NT2/D1 (cell line): ENCODE measurements around the gene ACSL1.

Source experiments
- DNase-seq: peaks from one replicate; pipeline ENCODE4 v3.0.0-alpha.2; 2011; ENCODE audit warnings: low read depth, low spot score
- H3K27me3 ChIP-seq: 2 replicates; pipeline ENCODE4 v1.6.0; 2011; ENCODE audit warnings: mild to moderate bottlenecking; ENCODE audit not compliant: insufficient read length, insufficient read depth
- H3K36me3 ChIP-seq: 2 replicates; pipeline ENCODE4 v1.6.1; 2011; ENCODE audit warnings: mild to moderate bottlenecking, low read length, mixed read lengths; ENCODE audit not compliant: insufficient read depth, insufficient read length
- H3K4me1 ChIP-seq: 2 replicates; pipeline ENCODE4 v1.5.1; 2011; ENCODE audit not compliant: insufficient read depth, insufficient read length
- H3K4me3 ChIP-seq: 2 replicates; pipeline ENCODE4 v1.5.1; 2011; ENCODE audit warnings: low read depth; ENCODE audit not compliant: insufficient read length
- H3K9ac ChIP-seq: 2 replicates; pipeline ENCODE4 v1.6.0; 2011; ENCODE audit warnings: low read depth; ENCODE audit not compliant: insufficient read length
- H3K9me3 ChIP-seq: 2 replicates; pipeline ENCODE4 v1.5.1; 2011; ENCODE audit warnings: mild to moderate bottlenecking, low read length; ENCODE audit not compliant: insufficient read depth
- SUZ12 ChIP-seq: IDR thresholded peaks from 2 replicates; pipeline ENCODE4 v1.6.1; 2011; ENCODE audit not compliant: insufficient read length, insufficient read depth; ENCODE audit errors: extremely low read depth
- YY1 ChIP-seq: IDR thresholded peaks from 2 replicates; pipeline ENCODE4 v1.6.1; 2011; ENCODE audit not compliant: insufficient read length, insufficient read depth
- ZNF274 ChIP-seq: IDR thresholded peaks from 2 replicates; pipeline ENCODE4 v1.6.1; 2011; ENCODE audit warnings: mild to moderate bottlenecking, low read depth, low read length

The ACSL1 gene

GRCh38 chr4:184807797-184808712 lies 17.7 kb downstream of the ACSL1 start:
- H3K36me3 ChIP-seq, result no peaks in the 10 kb centered on the region
- H3K9ac ChIP-seq, result no peak overlapping the region
- no peaks in the 10 kb centered on the region for H3K9me3 ChIP-seq
- TF ChIP-seq SUZ12 (no peak), YY1 (no peak), ZNF274 (no peak)
- peak; percentile 72 for DNase-seq
- no peak overlapping the region for H3K4me3 ChIP-seq
- H3K27me3 ChIP-seq, result no peaks in the 10 kb centered on the region
- H3K4me1 ChIP-seq, result no peaks in the 10 kb centered on the region

DNA sequence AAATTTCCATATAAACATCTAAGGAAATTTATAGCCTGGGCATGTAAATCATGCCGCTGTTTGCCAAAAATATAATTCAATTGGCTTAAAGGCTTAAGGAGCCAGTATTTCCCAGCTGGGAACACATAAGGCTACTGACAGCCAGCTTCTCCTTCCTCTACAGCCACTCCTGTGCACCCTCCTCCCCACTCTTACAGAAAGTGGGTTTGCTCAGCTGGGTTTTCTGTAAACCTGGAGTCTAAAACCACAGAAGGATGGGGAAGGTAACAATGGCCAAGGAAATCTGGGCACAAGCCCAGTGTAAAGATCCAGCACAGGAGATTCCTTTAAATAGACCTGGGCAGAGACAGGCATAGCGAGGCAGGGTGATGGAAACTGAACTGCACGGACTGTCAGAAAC lies 18.5 kb downstream of the ACSL1 start:
- Histone ChIP-seq H3K36me3 (no peaks in the 10 kb centered on the region), H3K4me1 (no peaks in the 10 kb centered on the region), H3K4me3 (no peak overlapping the region), H3K9ac (no peak overlapping the region), H3K9me3 (no peaks in the 10 kb centered on the region), H3K27me3 (no peaks in the 10 kb centered on the region)
- no peak for TF ChIP-seq SUZ12
- TF ChIP-seq ZNF274, result no peak
- TF ChIP-seq YY1, result no peak
- no peak for DNase-seq

DNA sequence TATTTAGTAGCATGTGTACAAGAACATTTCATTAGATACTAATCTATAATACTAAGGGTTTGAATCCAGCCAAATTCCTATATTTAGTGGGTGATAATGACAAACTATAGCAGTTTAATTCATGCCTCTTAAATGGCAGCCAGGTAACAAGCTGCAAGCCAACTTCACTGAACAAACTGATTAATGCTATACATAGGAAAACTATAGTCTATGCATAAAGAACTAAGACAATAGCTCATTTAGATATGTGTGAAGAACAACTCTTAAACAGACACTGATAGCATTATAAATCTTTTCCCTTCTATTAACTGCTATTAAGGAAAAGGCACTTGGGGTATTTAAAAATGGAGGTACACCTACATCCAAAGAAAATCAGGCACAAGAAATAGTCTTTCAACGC lies 19.1 kb downstream of the ACSL1 start:
- Histone ChIP-seq H3K4me1 (no peaks in the 10 kb centered on the region), H3K9ac (no peak overlapping the region), H3K4me3 (no peak overlapping the region), H3K36me3 (no peaks in the 10 kb centered on the region), H3K9me3 (no peaks in the 10 kb centered on the region), H3K27me3 (no peaks in the 10 kb centered on the region)
- no peak for DNase-seq
- no peak for TF ChIP-seq ZNF274
- no peak for TF ChIP-seq YY1
- no peak for TF ChIP-seq SUZ12

GRCh38 chr4:184806229-184806550 lies 19.6 kb downstream of the ACSL1 start:
- H3K9ac ChIP-seq, result no peak overlapping the region
- no peak for DNase-seq
- TF ChIP-seq YY1, result no peak
- TF ChIP-seq ZNF274, result no peak
- no peak for TF ChIP-seq SUZ12
- no peaks in the 10 kb centered on the region for H3K4me1 ChIP-seq
- no peak overlapping the region for H3K4me3 ChIP-seq
- H3K36me3 ChIP-seq, result no peaks in the 10 kb centered on the region
- no peaks in the 10 kb centered on the region for H3K9me3 ChIP-seq
- no peaks in the 10 kb centered on the region for H3K27me3 ChIP-seq

DNA sequence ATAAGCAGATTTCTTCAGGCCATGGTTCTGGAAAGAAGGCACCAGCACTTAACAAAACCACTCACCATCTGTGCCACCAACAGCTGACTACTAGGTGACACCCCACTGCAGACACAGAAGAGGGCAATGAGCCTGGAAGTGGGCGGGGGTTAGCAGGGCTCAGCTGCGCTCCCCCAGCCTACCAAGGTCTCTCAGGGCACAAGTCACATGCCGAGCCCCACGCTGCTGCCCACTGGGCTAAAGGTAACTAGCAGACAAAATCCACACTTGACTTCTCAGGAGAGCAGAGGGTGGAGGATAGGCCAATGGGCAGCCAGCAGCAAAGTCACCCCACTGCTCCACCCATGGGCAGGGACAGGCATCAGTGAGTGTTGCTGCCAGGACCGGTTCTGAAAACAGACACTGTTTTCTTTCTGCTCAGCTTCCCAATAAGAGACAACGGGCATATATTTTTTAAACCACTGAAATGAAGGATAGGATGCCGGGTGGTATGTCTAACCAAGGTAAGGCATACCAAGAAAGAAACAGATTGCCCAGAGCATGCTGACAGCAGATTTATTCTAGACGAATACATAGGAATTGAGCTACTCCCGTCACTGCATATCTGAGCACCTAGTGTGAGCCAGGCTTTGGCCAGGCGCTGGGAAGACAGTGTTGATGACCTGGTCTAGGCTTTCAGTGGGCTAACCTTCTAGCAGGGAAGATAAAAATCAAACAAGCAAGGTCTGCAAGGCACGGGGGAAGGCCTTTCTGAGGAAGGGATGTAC lies 20.1 kb downstream of the ACSL1 start:
- Histone ChIP-seq H3K9me3 (no peaks in the 10 kb centered on the region), H3K4me1 (no peaks in the 10 kb centered on the region), H3K9ac (no peak overlapping the region), H3K4me3 (no peak overlapping the region), H3K36me3 (no peaks in the 10 kb centered on the region), H3K27me3 (no peaks in the 10 kb centered on the region)
- DNase-seq, result no peak
- TF ChIP-seq YY1, result no peak
- no peak for TF ChIP-seq ZNF274
- TF ChIP-seq SUZ12, result no peak

DNA sequence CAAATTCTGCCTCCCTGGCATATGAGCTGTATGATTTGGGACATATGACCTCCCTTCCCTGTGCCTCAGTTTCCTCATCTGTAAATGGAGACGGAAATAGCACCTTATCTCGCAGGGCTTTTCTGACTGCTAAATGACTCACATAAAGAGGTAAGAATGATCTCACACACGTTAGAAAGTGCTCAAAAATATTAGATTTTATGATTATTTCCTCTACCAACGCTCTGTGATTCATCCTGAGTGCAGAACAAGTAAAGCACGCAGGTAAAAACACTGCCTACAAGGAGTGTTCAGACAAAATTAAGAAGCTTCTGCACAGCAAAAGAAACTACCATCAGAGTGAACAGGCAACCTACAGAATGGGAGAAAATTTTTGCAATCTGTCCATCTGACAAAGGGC lies 21.1 kb downstream of the ACSL1 start:
- Histone ChIP-seq H3K36me3 (no peaks in the 10 kb centered on the region), H3K4me1 (no peaks in the 10 kb centered on the region), H3K9ac (no peak overlapping the region), H3K27me3 (no peaks in the 10 kb centered on the region), H3K9me3 (no peaks in the 10 kb centered on the region), H3K4me3 (no peak overlapping the region)
- DNase-seq, result no peak
- TF ChIP-seq ZNF274 (no peak), SUZ12 (no peak), YY1 (no peak)

DNA sequence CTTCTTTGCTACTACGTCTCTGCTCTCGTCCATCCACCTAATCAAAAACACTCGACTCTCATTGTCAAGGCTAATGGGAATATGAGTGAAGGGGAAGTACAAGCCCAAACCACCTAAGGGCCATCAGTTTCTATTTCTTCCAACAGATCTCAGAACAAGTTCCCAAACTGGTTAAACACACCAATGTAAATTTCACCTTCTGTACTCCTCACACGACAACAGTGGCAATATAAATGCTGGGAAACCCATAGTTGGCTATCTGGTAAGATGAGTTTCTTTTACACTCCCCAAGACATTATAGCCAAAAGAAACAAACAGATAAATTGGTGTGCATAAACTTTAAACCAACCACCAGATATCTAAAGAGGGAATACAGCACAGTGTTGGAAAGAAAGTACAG lies 21.9 kb downstream of the ACSL1 start:
- Histone ChIP-seq H3K36me3 (no peaks in the 10 kb centered on the region), H3K27me3 (no peaks in the 10 kb centered on the region), H3K4me1 (no peaks in the 10 kb centered on the region), H3K4me3 (no peak overlapping the region), H3K9ac (no peak overlapping the region), H3K9me3 (no peaks in the 10 kb centered on the region)
- no peak for TF ChIP-seq ZNF274
- TF ChIP-seq SUZ12, result no peak
- no peak for TF ChIP-seq YY1
- DNase-seq, result no peak
